Right ventricle myocardium superior (tissue), 1 donor: ENCODE data around the gene ATP11A. TPM values are rescaled to one million over a fixed set of nuclear protein-coding genes. Genes with fewer than 3 reads are reported as not detected.

Experiments used
- ATAC-seq: fragments of 200-7000 bp; cut with Tn5 transposase; one replicate; pipeline ENCODE4 v1.9.1; 2020; ENCODE audit warnings: mild to moderate bottlenecking; ENCODE audit not compliant: poor library complexity
- DNase-seq: peaks from one replicate; pipeline ENCODE4 v3.0.0-alpha.2; 2020
- intact Hi-C: fragments of 100-400 bp; cut with DNase I; formaldehyde crosslinking; loops from one replicate; pipeline ENCODE4 v1.11.2; 2022
- total RNA-seq: library from RNA; stranded (reverse); fragmentation: NEBNext Ultra II Directional; extraction: Animal tissue kit (Norgen Biotek cat#: 25700); gene quantifications from one replicate; pipeline ENCODE4 v1.2.1, GENCODE V29; 2021
- donor health status: DM: no; HTN: yes; CAD: no; lungs with severe emphysema.

ATP11A gene
- total RNA-seq, 1 donor from 2014 or later: 73.6 TPM

- DNase-seq: peak; percentile 53
- ATAC-seq: peak; percentile 40
- intact Hi-C loops: no loop called here
Measured at GRCh38 chr13:112928972-112929782, 239.3 kb downstream of the ATP11A start.

DNA sequence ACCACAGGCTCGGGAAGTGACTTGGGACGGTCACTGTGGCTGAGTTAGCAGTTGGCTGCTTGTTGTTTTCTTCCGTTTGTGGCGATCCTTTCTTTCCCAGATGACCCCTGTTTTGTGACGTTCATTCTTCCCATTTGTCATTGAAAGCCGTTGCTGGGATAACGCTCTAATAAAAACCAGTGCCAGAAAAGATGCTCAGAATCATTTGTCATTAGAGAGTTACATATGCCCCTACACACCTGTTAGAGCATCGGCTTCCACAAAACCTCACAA is 239.9 kb downstream of the ATP11A start:
- DNase-seq (no peak), ATAC-seq (no peak)
- intact Hi-C loops: no loop called here

DNA sequence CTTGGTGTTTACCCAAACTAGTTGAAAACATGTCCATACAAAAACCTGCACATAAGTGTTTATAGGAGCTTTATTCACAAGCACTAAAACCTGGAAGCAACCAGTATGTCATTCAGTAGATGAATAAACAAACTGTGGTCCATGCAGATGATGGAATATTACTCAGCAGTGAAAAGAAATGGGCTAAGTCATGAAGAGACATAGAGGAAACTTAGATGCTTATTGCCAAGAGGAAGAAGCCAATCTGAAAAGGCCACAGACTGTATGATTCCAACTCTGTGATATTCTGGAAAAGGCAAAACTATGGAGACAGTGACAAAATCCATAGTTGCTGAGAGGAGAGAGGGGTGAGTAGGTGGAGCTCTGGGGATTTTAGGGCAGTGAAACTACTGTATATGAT is 240.4 kb downstream of the ATP11A start:
- ATAC-seq (no peak), DNase-seq (no peak)
- intact Hi-C loops: no loop called here

- no peak for DNase-seq
- intact Hi-C loops: no loop called here
- ATAC-seq: no peak
Measured at GRCh38 chr13:112931028-112931934, 241.4 kb downstream of the ATP11A start.

- ATAC-seq (no peak), DNase-seq (no peak)
- intact Hi-C loops: no loop called here
Measured at GRCh38 chr13:112932971-112933370, 243.1 kb downstream of the ATP11A start.

GRCh38 chr13:112933649-112934048 is 243.8 kb downstream of the ATP11A start:
- DNase-seq (no peak), ATAC-seq (no peak)
- intact Hi-C loops: no loop called here

- intact Hi-C loops: no loop called here
- DNase-seq: no peak
- ATAC-seq: no peak
Measured at GRCh38 chr13:112934078-112934477, 244.2 kb downstream of the ATP11A start.

Other genes starting within 250 kb of the ATP11A start
- gene TUBGCP3, start 101.9 kb upstream of the ATP11A start, total RNA-seq: 14.1 TPM